ENCODE data around the gene ABHD14A.

GRCh38 chr3:51966016-51966415, 8.8 kb upstream of the ABHD14A start:
- TF ChIP-seq, protein P1, sequence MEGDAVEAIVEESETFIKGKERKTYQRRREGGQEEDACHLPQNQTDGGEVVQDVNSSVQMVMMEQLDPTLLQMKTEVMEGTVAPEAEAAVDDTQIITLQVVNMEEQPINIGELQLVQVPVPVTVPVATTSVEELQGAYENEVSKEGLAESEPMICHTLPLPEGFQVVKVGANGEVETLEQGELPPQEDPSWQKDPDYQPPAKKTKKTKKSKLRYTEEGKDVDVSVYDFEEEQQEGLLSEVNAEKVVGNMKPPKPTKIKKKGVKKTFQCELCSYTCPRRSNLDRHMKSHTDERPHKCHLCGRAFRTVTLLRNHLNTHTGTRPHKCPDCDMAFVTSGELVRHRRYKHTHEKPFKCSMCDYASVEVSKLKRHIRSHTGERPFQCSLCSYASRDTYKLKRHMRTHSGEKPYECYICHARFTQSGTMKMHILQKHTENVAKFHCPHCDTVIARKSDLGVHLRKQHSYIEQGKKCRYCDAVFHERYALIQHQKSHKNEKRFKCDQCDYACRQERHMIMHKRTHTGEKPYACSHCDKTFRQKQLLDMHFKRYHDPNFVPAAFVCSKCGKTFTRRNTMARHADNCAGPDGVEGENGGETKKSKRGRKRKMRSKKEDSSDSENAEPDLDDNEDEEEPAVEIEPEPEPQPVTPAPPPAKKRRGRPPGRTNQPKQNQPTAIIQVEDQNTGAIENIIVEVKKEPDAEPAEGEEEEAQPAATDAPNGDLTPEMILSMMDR (IDR thresholded peaks at IDR 0.05 in 4 of 5, conservative IDR thresholded peaks at IDR 0.05 in 1 of 5), result no peak
- no peak for TF ChIP-seq POLR2A (IDR thresholded peaks at IDR 0.05)
